Vagina (tissue), 2 donors: ENCODE results near the gene WIPF3.

Source experiments
- POLR2A ChIP-seq, 2 donors: fragments of 450-650 bp; IDR thresholded peaks; one replicate each; pipeline ENCODE4 v1.6.1; 2017; ENCODE audit warnings: antibody characterized with exemption in 2 of 2, mild to moderate bottlenecking in 2 of 2, moderate library complexity in 2 of 2
- POLR2AphosphoS5 ChIP-seq, 2 donors: sonication (generic); formaldehyde crosslinking; IDR thresholded peaks; one replicate each; pipeline ENCODE4 v1.9.0; 2017; ENCODE audit warnings: antibody characterized with exemption in 2 of 2, mild to moderate bottlenecking in 2 of 2, low read depth in 1 of 2; ENCODE audit not compliant: insufficient read depth in 1 of 2
- TF ChIP-seq, protein P1 (sequence below), 3 experiments: fragments of 450-650 bp in 2 of 3; fragments of 200-600 bp in 1 of 3; sonication (generic) in 1 of 3; IDR thresholded peaks; one replicate each; pipeline ENCODE4 v1.5.1; 2017 to 2019; ENCODE audit warnings: antibody characterized with exemption in 3 of 3, mild to moderate bottlenecking in 2 of 3, moderate library complexity in 2 of 3

- TF ChIP-seq, protein P1, sequence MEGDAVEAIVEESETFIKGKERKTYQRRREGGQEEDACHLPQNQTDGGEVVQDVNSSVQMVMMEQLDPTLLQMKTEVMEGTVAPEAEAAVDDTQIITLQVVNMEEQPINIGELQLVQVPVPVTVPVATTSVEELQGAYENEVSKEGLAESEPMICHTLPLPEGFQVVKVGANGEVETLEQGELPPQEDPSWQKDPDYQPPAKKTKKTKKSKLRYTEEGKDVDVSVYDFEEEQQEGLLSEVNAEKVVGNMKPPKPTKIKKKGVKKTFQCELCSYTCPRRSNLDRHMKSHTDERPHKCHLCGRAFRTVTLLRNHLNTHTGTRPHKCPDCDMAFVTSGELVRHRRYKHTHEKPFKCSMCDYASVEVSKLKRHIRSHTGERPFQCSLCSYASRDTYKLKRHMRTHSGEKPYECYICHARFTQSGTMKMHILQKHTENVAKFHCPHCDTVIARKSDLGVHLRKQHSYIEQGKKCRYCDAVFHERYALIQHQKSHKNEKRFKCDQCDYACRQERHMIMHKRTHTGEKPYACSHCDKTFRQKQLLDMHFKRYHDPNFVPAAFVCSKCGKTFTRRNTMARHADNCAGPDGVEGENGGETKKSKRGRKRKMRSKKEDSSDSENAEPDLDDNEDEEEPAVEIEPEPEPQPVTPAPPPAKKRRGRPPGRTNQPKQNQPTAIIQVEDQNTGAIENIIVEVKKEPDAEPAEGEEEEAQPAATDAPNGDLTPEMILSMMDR (IDR thresholded peaks at IDR 0.05), result no peak
- TF ChIP-seq POLR2A (IDR thresholded peaks at IDR 0.05) (no peak), POLR2AphosphoS5 (IDR thresholded peaks at IDR 0.05; ENCODE audit: insufficient read depth in 1 of 2, low read depth in 1 of 2) (no peak)
Observed at GRCh38 chr7:29918850-29919249, 112.5 kb downstream of the WIPF3 start.
